ENCODE results near the gene BDKRB2. TPM values are rescaled to one million over a fixed set of nuclear protein-coding genes. Genes with fewer than 3 reads are reported as not detected.

BDKRB2 gene
- total RNA-seq, 1 experiment from 2014 or later, result 0.15 TPM

- no peak overlapping the region for H3T11ph ChIP-seq (ENCODE audit: low read length)
- no peak overlapping the region for H2BK5ac ChIP-seq (ENCODE audit: insufficient read length, low read length)
- H3K4me2 ChIP-seq (ENCODE audit: insufficient read depth, insufficient read length, low read length), result no peak overlapping the region
- Mint-ChIP-seq H3K9me3 (no peaks in the 10 kb centered on the region), H3K27ac (no peak overlapping the region; a peak in 1 of 7 replicates), H3K36me3 (ENCODE audit: insufficient read depth in 1 of 3, low read depth in 3 of 3) (peaks cover 0 to 2% (median 0%) of the 10 kb centered on the region in 3 experiments; a peak in 2 of 7 replicates), H3K27me3 (ENCODE audit: low read depth) (peaks cover 11% of the 10 kb centered on the region), H3K4me3 (no peak overlapping the region), H3K4me1 (peaks cover 52 to 53% of the 10 kb centered on the region in 2 experiments)
- H3K18ac ChIP-seq (ENCODE audit: insufficient read length, low read depth, low read length), result no peak overlapping the region
- H4K20me1 ChIP-seq (ENCODE audit: control insufficient read depth, insufficient read depth, insufficient read length), result no peaks in the 10 kb centered on the region
- no peaks in the 10 kb centered on the region for H3K79me1 ChIP-seq (ENCODE audit: insufficient read depth, low read depth, low read length, poor library complexity, severe bottlenecking)
- TF ChIP-seq, protein P1, sequence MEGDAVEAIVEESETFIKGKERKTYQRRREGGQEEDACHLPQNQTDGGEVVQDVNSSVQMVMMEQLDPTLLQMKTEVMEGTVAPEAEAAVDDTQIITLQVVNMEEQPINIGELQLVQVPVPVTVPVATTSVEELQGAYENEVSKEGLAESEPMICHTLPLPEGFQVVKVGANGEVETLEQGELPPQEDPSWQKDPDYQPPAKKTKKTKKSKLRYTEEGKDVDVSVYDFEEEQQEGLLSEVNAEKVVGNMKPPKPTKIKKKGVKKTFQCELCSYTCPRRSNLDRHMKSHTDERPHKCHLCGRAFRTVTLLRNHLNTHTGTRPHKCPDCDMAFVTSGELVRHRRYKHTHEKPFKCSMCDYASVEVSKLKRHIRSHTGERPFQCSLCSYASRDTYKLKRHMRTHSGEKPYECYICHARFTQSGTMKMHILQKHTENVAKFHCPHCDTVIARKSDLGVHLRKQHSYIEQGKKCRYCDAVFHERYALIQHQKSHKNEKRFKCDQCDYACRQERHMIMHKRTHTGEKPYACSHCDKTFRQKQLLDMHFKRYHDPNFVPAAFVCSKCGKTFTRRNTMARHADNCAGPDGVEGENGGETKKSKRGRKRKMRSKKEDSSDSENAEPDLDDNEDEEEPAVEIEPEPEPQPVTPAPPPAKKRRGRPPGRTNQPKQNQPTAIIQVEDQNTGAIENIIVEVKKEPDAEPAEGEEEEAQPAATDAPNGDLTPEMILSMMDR (conservative IDR thresholded peaks at IDR 0.05), result no peak
- H3K4ac ChIP-seq (ENCODE audit: low read depth, low read length), result no peak overlapping the region
- H3K4me1 ChIP-seq (ENCODE audit: insufficient read depth, low read length), result peaks cover 10% of the 10 kb centered on the region; the same call in 1 of the 2 replicates
- H3K23ac ChIP-seq (ENCODE audit: insufficient read length, low read depth, low read length), result no peak overlapping the region
- H2BK20ac ChIP-seq (ENCODE audit: low read depth, low read length, poor library complexity, severe bottlenecking), result no peak overlapping the region
- DNase-seq, result no peak
- H3K27ac ChIP-seq (ENCODE audit: insufficient read length, low read depth, low read length), result no peak overlapping the region
- no peak overlapping the region for H4K91ac ChIP-seq (ENCODE audit: insufficient read length, low read depth, low read length)
- no peak overlapping the region for H2AK5ac ChIP-seq (ENCODE audit: insufficient read length, low read length)
- no peak overlapping the region for H4K8ac ChIP-seq (replicated peaks; ENCODE audit: insufficient read length, low read depth, low read length)
- no peak overlapping the region for H2BK12ac ChIP-seq (ENCODE audit: insufficient read length, low read depth, low read length)
- H3K79me2 ChIP-seq (ENCODE audit: insufficient read depth, low read length), result no peaks in the 10 kb centered on the region
- no peak overlapping the region for H4K5ac ChIP-seq (ENCODE audit: insufficient read length, low read depth, low read length)
- no peaks in the 10 kb centered on the region for H3K27me3 ChIP-seq (ENCODE audit: insufficient read depth, low read length)
- no peak overlapping the region for H3K9ac ChIP-seq (ENCODE audit: extremely low read depth, insufficient read length, low read length)
- H3K56ac ChIP-seq (ENCODE audit: insufficient read length, low read depth, low read length), result no peak overlapping the region
- H3K14ac ChIP-seq (ENCODE audit: insufficient read depth, low read length), result no peak overlapping the region
- no peaks in the 10 kb centered on the region for H3K9me3 ChIP-seq (ENCODE audit: control insufficient read depth, low read depth, low read length)
- WGBS (ENCODE audit: extremely low coverage, insufficient read length, low lambda C conversion rate), result no CpG with 5 or more reads among the region's 2 CpGs
- H2BK120ac ChIP-seq (ENCODE audit: low read depth, low read length, poor library complexity, severe bottlenecking), result no peak overlapping the region
- no peak overlapping the region for H2AFZ ChIP-seq (ENCODE audit: low read length)
- no peaks in the 10 kb centered on the region for H3K23me2 ChIP-seq (ENCODE audit: insufficient read length, low read depth, low read length, poor library complexity, severe bottlenecking)
- H2BK15ac ChIP-seq (ENCODE audit: low read depth, low read length), result no peak overlapping the region
Observed at GRCh38 chr14:96191353-96191752, 13.3 kb upstream of the BDKRB2 start.
